HK-2 (cell line): ENCODE measurements around the gene ATP9B.

Experiments
- DNase-seq: peaks from one replicate; pipeline ENCODE4 v3.0.0-alpha.2; 2018; ENCODE audit not compliant: unreplicated experiment

ATP9B gene

DNA sequence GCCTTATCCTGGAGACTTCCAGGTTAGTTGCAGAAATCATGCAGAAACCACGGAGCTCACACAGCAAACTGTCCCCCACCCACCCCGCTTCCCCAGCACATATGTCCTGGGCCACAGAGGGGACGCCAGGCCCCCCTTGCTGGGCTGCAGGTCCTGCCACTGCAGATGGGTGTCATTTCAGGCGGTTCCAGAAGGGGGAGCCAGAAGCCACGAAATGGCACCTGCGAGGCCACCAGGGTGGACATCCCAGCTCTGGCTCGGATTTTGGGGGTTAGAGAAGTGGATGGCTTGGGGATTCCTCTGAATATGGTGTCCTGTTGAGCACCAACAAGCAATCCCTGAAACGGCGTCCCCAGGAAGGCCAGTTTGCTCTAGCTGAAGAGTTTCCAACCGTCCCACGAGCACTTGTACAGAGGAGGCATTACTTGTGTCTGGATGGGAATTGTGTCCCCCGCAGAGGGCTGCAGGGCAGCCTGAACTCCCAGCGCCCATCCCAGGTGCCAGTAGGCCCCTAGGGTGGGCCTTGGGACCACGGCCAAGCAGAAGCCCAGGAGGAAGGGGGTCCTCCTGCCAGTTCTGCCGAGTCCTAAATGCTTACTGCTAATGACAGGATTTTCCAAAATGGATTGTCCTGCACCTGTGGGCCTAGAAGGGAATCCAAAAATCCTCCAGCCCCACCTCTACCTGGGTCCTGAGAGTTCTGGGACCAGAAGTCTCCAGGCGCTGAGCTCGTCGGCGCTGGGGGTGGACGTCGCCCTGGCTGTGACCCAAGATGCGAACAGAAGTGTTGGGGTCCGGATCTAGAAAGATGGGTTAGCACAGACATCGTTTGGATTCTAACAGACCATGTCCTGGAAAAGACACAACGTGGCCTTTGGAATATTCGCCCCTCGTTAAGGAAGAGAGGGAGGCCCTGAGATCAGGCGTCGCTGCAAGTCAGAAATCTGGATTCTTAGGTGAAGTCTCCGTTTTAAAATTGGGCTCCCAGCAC is 311.9 kb downstream of the ATP9B start:
- peak; percentile 60 for DNase-seq

DNA sequence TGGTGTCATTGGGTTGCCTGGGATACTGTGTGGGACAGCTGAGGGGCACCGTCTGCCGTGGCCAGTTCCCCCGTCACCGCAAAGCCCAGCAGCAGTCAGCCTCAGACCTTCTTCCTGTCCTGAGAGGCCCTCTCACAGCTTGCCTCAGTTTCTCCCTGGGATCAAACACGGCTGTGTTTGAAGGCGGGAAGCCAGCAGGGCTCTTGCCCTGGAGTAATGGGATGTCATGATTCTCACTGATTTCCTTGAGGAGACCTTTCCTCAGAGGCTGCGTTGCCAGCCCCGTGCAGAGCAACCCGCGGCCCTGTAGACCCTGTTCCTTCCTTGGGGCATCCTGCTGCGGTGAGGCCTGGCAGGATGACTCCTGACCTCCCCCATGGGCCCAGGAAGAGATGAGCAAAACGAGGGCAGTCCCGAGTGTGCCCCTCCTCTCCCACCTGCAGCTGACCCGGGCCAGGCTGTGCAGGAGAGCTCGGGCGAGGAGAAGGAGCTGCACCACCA is 312.7 kb downstream of the ATP9B start:
- DNase-seq: no peak

DNA sequence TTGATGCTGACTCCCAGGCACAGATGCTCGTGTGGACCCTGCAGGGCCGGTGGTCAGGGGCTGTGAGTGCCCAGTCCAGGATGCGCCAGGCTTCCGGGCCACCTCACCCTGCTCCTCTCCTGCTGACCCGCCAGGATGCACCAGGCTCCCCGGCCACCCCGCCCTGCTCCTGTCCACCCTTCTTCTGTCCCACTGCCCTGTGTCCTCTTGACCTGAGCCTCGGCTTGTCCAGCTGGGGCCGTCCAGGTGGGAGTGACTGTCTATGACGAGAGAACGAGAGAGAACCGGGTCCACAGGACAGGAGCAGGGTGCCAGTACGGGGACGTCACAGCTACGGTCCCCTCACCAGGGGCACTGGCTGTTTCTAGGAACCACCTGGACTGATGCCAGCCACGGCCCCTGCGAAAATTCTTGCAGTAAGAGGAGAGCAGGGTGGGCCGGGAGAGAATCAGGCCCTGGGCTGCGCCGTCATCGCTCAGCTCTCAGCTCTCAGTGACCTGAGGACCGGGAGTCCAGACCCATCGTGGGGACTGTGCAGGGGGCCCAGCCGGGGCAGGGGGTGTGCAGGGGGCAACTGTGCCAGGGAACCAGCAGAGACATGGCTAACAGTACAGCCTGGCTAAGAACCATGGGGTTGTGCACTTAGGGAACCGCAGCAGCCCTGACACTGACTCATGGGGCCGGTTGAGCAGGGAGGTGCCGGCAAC is 313.6 kb downstream of the ATP9B start:
- no peak for DNase-seq

DNA sequence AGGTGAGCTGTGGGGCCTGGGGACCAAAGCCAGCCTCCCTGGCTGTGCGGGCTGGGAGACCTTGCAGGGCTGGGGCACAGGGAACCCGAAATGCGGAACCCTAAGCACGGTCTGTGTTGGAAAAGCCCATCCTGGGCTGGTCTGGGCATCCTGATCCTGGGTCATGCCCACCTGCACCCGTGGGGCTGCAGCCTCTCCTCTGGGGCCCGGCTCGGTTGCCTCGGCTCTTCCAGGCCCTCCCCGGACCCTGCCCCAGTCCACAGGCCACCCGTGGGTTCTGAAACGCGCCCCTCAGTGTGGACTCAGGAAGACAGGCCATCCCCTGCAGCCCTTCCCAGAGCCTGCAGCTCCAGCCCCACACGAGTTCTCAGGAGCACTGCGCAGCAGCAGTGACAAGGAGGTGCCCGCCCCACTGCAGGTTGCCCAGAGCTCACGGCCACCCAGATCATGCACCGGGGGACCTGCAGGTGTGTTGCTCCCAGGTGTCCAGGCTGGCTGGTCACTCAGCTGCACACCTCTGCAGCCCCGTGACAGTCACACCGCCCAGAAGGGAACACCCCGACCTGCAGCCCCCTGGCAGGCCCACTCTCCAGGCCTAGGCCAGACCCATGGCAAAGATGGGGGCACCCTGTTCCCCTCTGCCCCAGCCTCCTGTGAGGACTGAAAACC is 314.3 kb downstream of the ATP9B start:
- DNase-seq: no peak

DNA sequence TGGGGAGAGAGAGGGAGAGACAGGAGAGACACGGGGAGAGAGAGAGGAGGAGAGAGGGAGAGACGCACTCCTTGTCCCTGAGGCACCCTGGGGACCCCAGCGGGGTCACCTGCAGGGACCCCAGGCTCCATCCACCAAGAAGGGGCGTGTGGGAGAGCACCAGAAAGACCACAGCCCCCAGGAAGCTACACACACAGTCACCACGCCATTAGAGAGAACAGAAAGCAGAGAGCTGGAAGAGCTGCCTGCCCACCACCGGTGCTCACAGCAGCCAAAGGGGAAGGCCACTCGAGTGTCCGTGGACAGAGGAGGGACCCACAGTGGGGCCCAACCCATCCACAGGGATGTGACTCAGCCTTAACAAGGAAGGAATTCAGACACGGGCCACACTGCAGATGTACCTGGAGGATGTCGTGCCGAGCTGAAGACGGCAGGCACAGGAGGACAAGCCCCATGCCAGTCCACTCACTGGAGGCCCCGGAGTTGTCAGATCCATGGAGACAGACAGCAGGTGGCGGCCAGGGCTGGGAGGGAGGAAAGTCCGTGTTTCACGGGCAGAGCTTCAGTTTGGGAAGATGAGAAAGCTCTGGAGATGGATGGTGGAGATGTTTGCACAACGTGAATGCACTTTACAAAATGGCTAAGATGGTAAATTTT is 315.1 kb downstream of the ATP9B start:
- no peak for DNase-seq

DNA sequence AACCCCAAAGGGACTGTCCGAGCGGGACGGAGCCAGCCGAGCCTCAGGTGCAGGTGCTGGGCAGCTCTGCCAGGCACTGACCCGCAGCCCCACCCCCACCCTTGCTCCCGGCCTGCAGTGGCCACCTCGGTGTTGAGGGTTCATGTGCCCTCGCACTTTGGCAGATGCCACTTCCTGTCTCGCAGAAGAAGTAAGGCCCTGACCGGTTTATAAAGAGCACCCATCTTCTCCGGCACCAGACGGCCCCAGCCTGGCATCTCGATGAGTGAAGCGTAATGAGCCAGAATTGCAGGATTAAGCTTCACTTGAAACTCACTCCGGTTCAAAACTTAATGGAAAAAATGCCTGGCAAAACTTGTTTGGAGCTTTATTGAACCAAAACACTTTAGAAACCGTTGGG is 315.6 kb downstream of the ATP9B start:
- DNase-seq: no peak

DNA sequence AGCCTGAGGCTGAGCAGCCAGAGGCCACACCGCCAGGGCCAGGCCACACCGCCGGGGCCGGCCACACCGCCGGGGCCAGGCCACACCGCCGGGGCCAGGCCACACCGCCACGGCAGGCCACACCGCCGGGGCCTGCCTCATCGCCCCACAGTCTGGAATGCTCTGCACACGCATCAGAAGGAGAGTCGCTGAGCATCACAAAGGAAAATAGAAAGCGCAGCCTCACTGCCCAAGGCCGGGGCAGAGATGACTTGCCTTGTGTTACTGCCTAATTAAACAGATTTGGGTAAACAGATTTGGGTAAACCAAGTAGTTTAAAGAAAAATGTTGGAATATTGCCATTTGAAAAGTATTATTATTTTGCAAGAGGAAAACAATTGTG is 316.1 kb downstream of the ATP9B start:
- DNase-seq: no peak

DNA sequence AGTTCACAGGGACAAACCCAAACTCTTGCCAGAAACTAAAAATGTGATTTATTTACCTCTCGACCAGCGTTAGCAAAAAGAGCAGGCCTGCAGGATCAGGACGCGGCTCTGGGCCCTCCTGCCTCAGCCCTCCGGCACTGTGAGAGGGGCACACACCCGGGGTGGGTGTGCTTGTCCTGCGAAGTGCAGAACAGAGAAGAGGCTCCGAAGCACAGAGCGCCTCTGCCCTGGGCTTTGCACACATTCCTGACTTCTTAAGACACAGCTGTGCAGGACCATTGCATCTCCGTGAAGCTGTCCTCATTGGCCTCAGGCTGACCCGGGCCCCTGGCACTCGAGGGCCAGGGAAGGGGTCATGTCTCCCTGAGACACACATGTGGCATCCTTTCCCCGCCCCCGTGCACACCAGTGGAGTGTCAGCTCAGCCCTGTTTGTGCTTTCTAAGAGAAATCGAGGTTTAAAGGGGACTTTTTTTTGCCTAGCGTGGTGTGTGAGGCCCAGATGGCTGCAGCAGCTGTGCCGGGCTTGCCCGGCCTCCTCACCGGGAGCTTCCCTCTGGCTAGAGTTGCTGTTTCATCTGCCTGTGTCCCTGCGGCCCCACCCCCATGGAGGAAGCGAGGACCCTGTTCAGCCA is 316.6 kb downstream of the ATP9B start:
- no peak for DNase-seq

DNA sequence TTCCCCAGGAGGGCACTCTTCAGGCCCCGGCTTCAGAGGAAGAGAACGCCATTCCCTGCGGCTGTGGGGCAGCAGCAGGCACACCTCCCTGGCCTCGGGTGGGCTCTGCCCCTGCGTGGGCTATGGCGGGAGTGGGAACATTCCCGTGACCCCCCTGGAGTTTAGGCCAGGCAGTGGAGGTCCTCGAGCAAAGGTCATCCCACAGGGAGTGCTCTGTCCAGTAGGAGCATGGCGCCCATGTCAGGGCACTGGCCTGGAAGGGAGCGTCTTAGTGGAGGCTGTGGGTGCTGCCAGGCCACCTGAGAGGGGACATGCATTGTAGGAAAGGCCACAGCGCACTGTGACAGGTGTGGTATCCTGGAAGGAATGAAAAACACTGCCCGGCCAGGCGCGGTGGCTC is 317.4 kb downstream of the ATP9B start:
- no peak for DNase-seq

DNA sequence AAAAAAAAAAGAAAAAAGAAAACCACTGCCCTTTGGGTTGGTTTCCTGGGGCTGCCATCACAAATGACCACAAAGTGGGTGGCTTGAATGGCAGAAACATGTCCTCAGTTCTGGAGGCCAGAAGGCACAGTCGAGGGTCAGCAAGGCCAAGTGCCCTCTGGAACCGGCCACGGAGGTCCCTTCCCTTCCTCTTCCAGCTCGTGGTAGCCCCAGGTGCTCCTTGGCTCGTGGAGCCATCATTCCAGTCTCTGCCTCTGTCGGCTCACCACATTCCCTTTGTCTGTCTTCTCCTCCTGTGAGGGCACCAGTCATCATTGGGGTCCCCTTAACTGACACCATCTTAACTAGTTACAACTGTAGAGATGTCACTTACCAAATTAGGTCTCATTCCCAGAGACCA is 318.0 kb downstream of the ATP9B start:
- no peak for DNase-seq

DNA sequence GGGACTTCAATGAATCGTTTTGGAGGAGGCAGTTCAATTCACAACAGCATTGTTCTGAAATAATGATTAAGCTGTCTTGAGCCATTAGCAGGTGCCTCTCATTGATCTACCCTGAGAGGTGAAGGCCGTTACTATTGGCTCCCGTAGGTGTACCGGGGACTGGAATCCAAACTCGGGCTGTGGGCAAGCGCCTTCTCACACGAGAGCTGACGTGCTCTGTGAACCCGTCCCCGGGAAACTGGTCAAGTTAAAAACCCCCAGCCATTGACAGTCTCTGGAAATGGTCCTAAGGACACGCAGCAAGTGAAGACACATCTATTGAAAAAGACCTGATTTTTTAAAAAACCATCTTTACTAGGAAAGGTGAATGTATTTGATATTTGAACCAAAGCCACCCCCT is 318.4 kb downstream of the ATP9B start:
- no peak for DNase-seq

DNA sequence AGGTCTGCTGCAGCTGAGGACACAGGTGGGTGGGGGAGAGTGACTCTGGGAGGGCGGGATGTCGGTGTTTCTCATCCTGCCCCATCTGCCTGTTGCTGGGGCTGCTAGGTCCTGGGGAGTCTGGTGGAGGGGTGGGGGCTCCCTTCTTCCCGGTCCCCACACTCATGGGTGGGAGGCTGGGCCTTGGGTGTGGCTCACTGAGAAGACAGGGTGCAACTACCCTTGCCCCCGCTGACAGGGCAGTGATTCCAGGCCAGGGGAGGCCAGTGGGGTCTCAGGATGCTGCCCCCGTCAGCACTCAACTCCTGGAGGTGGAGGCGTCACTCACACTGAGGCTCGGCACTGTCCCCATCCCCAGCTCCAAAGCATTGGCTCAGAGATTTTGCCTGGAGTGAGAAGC is 318.8 kb downstream of the ATP9B start:
- no peak for DNase-seq

DNA sequence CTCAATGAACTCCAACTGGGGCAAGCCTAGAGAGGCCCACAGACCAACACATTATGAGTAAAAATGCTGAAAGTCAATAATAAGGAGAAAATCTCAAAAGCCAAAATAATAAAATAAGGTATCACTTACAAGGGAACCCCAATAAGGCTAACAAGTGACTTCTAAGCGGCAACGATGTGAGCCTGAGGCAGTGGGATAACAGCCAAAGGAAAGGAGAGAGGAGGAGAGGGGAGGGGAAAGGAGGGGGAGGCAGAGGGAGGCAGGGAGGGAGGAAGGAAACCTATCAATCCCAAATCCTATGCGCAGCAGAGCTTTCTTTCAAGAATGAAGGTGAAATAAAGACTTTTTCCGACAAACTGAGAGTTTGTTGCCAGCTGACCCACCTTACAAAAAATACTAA is 320.5 kb downstream of the ATP9B start:
- no peak for DNase-seq

DNA sequence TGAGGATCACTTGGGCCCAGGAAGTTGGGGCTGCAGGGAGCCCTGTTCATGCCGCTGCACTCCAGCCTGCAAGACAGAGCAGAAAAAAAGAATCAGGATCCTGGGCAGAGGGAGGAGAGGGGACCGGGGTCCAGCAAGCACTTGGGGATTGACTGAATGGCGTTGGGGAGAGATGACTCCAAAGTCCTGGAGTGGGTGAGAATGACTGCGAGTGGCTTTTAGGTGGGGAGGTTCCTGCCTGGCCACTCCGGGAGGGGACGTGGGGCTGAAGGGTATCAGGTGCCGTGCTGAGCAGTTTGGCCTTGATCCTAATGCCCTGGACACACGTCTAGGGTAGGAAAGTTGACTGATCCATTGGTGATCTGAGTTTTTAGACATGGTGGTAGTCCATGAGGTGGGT is 323.0 kb downstream of the ATP9B start:
- DNase-seq: no peak

DNA sequence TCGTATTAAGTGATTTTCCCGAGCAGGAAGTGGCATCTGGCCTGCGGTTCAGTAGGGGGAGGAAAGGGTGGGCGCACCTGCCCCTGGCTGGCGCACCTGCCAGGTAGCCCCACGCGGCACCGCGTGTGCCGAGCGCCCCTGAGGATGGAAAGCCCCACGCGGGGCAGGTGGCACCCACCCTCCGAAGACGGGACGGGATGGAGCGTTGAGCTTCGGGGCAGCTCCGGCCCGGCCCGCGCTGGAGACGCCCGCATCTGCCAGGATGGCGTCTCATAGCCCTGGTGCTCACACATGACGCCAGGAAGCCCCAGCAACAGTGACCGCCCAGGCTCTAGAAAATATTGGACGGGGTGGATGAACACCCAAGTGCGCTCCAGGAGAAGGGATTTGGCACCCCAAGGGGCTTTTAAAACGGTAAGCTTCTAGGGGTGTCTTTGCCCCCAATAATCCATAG is 324.0 kb downstream of the ATP9B start:
- no peak for DNase-seq

DNA sequence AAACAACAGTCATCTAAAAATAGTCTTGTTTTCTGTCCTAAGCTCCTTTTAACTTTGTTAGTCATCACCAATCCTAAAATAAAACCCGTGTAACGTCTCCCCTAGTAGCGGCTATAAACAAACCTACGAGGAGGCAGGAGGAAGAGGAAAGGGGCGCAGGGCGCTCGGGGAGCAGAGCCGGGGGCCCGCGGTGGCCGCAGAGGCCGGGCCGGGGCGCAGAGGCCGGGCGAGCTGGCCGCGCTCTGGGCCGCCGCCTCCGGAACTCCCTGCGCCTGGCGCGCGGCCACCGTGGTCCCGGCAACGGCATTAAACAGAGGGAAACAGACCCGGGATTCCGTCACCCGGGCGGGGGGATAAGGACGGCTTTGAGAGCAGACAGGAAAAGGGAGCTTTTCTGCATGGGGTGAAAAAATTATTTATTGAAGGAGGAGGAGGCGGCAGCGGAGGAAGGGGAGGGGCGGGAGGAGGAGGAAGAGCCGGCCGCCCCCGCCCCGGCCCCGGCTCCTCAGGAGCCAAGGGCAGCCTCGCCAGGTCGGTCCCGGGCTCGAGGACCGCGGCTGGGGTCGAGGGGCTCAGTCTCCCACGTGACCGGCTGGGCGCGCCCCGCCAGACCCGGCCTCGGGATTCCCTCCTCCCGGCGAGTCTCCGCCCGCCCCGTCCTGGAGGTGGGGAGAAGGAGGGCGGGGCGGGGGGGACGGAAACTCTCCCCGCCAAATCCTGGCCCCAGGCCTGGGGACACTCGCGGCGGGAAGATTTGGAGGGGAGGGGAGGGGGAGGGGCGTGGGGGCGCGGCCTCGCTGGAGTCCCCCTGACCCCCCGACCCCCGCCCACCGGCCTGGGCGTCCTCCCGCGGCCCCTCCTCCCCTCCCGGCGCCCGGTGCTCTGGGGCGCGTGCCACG is 324.7 kb downstream of the ATP9B start:
- DNase-seq: peak; percentile 65

DNA sequence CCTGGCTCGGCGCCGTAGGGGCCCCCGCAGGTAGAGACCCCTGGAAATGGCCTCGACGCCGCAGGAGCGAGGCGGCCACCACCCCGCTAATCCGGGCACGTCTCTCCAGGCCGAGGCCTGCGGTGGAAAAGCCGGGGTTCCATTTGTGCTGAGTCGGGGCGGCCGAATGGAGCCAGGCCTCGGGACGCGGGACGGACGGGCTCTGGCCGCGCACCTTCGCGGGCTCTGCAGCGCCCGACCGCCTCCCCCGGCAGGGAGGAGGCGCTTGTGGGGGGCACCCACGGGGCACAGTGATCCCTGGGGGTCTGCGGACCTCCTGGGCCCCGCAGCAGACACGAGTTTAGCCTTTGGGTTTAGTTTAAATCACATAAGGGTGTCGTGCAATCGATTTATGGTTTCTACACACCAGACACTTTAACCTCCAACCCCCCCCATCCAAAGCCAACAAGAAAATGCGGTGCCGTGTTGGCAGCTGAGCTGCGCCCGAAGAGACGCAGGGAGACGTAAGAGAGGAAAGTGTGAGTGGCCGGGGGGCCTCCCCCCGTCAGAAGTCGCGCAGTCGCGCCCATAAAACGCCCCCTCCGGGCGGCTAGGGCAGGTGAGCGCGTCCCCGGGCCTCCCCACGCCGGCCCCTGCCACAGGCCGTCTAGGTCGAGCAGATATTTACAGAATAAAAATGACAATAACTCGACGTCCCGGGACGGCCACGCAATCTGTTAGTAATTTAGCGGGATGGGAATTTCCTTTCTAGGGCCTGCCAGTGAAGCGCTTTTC is 325.5 kb downstream of the ATP9B start:
- DNase-seq: peak; percentile 28

DNA sequence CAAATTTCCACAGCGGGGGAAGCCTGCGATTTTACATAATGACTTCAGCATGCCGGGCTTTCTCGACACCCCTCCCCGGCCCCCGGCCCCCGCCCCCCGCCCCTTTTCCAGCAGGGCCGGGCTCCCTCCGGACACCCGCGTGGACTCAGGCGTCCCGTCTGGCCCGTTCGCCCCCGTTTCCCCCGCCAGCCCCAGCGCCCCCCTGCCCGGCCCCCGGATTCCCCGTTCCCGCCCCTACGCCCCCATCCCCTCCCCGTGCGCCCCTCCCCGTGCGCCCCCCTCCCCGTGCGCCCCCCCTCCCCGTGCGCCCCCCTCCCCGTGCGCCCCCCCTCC is 326.1 kb downstream of the ATP9B start:
- no peak for DNase-seq

DNA sequence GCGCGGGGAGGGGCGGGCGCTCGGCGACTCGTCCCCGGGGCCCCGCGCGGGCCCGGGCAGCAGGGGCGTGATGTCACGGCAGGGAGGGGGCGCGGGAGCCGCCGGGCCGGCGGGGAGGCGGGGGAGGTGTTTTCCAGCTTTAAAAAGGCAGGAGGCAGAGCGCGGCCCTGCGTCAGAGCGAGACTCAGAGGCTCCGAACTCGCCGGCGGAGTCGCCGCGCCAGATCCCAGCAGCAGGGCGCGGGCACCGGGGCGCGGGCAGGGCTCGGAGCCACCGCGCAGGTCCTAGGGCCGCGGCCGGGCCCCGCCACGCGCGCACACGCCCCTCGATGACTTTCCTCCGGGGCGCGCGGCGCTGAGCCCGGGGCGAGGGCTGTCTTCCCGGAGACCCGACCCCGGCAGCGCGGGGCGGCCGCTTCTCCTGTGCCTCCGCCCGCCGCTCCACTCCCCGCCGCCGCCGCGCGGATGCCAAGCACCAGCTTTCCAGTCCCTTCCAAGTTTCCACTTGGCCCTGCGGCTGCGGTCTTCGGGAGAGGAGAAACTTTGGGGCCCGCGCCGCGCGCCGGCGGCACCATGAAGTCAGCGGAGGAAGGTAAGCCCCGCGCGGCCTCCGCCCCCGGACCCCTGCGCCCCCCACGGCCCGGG is 326.7 kb downstream of the ATP9B start, which contains the start of gene NFATC1:
Gene NFATC1, plus strand, starts transcription at position 170 of the 644 bp plus-strand sequence. Its CDS starts 295 bp downstream, at position 465.
- peak; percentile 38 for DNase-seq
